ENCODE results near the gene ZNF592.
A peak's percentile ranks its signal among the peaks of the same experiment; 100 is the strongest.

Gene ZNF592

GRCh38 chr15:84780492-84780891, 32.1 kb downstream of the ZNF592 start:
- no peak for DNase-seq

GRCh38 chr15:84781495-84781894, 33.1 kb downstream of the ZNF592 start:
- DNase-seq: no peak

- DNase-seq: no peak
Measured at GRCh38 chr15:84782346-84782745, 34.0 kb downstream of the ZNF592 start.

- DNase-seq: peak; percentile 10
Measured at GRCh38 chr15:84783493-84784251, 35.3 kb downstream of the ZNF592 start.

DNA sequence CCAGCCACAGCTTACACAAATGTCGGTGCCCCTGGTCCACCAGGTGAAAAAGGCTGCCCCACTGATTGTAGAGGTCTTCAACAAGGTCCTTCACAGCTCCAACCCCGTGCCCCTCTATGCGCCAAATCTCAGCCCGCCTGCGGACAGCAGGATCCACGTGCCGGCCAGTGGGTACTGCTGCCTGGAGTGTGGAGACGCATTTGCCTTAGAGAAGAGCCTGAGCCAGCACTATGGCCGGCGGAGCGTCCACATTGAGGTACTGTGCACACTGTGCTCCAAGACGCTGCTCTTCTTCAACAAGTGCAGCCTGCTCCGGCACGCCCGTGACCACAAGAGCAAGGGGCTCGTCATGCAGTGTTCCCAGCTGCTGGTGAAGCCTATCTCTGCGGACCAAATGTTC, 35.9 kb downstream of the ZNF592 start:
- no peak for DNase-seq

GRCh38 chr15:84785053-84785452, 36.7 kb downstream of the ZNF592 start:
- DNase-seq: no peak

GRCh38 chr15:84788500-84788899, 40.1 kb downstream of the ZNF592 start:
- no peak for DNase-seq

GRCh38 chr15:84789762-84790161, 41.4 kb downstream of the ZNF592 start:
- DNase-seq: no peak

- DNase-seq: no peak
Measured at GRCh38 chr15:84790676-84791075, 42.3 kb downstream of the ZNF592 start.

- DNase-seq: no peak
Measured at GRCh38 chr15:84791763-84792162, 43.4 kb downstream of the ZNF592 start.

- DNase-seq: no peak
Measured at GRCh38 chr15:84793431-84794161, 45.2 kb downstream of the ZNF592 start.

GRCh38 chr15:84794162-84794547, 45.8 kb downstream of the ZNF592 start:
- no peak for DNase-seq

- no peak for DNase-seq
Measured at GRCh38 chr15:84795186-84795585, 46.8 kb downstream of the ZNF592 start.

DNA sequence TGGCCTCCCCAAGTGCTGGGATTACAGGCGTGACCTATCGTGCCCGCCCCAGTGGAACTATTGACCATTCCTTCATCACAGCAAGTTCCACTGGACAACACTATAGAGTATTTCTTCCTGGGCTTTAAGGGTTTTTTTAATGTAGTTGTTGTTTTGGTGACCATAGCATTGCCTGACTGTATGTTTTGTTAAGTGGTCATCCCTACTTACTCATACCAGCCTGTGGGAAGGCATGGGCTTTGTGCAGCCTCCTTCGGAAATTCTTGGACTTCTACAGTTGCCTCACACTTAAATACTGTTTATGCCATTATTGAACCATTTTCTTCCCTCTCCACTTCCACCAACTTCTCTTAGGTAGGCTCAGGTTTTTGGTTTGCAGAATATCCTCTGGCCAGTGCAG, 48.8 kb downstream of the ZNF592 start:
- no peak for DNase-seq

DNA sequence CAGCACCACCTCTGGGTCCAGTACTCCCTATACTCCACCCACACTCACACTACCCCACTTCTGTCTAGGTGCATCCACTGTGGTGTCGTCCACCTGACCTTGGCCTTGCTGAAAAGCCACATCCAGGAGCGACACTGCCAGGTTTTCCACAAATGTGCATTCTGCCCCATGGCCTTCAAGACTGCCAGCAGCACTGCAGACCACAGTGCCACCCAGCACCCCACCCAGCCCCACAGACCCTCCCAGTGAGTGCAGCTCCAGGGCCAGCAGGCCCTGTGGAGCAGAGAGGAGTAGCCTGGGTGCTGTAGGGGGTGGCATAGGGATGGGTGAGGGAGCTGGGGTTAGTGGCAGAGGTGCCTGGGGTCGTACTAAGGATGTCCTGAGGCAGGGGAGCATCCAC, 49.4 kb downstream of the ZNF592 start:
- DNase-seq: no peak

- no peak for DNase-seq
Measured at GRCh38 chr15:84798436-84798946, 50.1 kb downstream of the ZNF592 start.

- no peak for DNase-seq
Measured at GRCh38 chr15:84799511-84800187, 51.3 kb downstream of the ZNF592 start.

DNA sequence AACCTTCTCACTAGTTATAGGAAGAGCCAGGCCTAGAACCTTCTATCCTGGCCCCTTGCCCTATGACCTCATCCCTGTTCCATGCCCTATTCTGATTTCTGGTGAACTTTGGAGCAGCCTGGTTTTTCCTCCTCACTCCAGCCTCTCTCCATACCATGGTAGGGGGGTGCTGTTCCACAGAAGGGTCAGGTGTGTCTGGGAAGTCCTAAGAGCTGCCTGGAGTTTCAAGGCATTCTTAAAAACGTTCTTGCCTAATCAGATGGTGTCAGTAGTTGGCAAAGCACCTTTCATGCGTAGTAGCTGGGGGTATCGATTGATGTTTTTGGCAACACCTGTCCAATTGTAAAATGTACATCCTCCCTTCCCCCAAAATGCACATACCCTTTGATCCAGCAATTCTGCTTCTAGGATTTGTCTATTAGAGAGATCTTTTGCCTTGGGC, 52.0 kb downstream of the ZNF592 start:
- no peak for DNase-seq

GRCh38 chr15:84804005-84804900, 55.9 kb downstream of the ZNF592 start:
- no peak for DNase-seq

GRCh38 chr15:84805221-84805620, 56.8 kb downstream of the ZNF592 start:
- no peak for DNase-seq

- DNase-seq: no peak
Measured at GRCh38 chr15:84807228-84807627, 58.8 kb downstream of the ZNF592 start.

GRCh38 chr15:84810073-84810840, 61.9 kb downstream of the ZNF592 start:
- no peak for DNase-seq
